Left renal cortex interstitium (tissue), 4 donors: ENCODE results near the gene FUZ. TPM values are rescaled to one million over a fixed set of nuclear protein-coding genes. Genes with fewer than 3 reads are reported as not detected.
"Not testable (repeated sequence)": the region's sequence is repeated elsewhere in the genome, so short reads cannot be mapped to it uniquely, and the experiment has no call there.

Experiments used
- DNase-seq, 4 donors: peaks; one replicate each; pipeline ENCODE4 v3.0.0-alpha.2; 2013; ENCODE audit warnings: low read depth in 4 of 4, low spot score in 2 of 4, missing footprints in 1 of 4
- polyA plus RNA-seq, 4 donors: library from polyadenylated mRNA; unstranded; fragments of 120-200 nt; gene quantifications; one replicate each; pipeline ENCODE4 v1.2.1, GENCODE V29; 2013; ENCODE audit not compliant: insufficient read length in 4 of 4

The FUZ gene
- polyA plus RNA-seq, 4 donors, result 30.8 to 46.3 (median 39.4) TPM

DNA sequence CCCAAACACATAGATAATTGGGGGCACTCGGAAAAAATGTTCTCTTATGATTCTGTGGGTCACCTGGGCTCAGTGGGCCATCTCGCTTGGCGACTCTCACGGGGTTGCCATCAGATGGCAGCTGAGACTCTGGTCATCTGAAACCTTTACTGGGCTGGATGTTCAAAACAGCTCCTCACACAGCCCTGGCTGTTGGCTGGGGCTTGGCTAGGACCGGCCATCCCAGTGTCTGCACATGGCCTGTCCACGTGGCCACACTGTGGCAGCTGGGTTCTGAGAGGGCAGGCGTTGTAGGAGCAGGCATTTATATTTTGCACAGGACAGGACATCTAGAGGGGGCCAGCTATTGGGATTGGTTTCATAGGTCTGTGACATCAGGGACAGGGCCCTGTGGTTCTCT, 20.5 kb upstream of the FUZ start:
- DNase-seq, result no peak

DNA sequence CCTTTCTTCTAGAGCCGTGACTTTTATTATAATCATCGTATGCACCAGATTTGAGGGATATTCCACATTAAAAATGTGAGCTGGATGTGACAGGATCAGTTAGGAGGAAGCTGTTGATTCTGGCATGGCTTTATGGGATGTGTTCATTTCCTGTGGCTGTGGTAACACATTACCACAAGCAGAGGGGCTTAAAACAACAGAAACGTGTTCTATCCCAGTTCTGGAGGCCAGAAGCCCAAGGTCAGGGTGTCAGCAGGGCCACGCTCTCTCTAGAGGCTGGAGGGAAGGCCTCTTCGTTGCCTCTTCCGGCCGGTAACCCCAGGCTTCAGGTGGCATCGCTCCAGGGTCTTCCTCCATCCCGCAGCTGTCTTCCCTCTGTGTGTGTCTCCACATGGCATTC, 19.5 kb upstream of the FUZ start:
- DNase-seq, result no peak

DNA sequence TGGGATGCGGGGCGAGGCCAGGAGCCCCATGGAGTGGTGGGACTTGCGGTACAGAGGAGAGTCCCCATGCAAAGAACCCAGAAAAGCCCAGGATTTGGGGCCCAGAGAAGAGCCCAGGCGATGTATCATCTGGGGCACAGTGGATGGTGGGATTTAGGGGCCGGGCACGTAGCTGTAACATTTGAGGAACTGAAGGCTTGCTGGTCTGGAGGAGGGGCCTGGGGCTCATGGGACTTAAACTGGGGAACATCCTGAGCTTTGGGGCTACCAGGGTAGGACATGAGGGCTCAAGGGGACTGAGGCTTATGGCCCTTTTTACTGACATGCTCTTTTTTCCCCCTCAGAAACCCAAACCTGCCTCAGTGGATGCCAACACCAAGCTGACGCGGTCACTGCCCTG, 18.5 kb upstream of the FUZ start:
- DNase-seq, result no peak

DNA sequence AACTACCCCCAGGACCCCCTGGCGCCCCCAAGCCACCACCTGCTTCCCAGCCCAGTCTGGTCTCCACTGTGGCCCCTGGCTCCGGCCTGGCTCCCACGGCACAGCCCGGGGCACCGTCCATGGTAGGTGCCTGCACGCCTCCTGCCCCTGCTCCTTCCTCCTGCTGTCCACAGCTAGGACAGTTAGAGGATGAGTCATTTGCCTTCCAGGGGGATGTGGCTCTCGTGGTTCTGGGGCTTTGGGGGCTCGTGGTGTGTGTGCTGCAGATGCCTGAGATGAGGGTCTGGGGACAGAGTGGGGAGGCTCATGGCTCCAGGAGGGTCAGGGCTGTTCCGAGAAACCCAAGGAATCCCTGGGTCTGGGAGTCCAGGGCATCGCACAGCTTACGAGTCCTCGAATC, 17.7 kb upstream of the FUZ start:
- no peak for DNase-seq

DNA sequence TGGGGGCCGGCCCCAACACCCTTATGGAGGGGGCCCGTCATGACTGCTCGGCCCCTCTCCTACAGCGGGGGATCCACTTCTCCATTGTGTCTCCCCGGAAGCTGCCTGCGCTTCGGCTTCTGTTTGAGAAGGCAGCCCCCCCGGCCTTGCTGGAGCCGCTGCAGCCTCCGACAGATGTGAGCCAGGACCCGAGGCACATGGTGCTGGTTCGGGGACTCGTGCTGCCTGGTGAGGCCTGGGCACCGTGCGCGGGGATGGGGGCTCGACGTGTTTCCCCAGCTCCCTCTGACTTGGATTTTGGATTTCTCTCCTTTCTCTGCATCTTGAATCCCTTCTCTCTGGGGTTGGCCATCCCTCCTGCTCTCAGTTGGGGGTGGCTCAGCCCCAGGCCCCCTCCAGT, 16.6 kb upstream of the FUZ start:
- no peak for DNase-seq

GRCh38 chr19:49829200-49829599, 16.1 kb upstream of the FUZ start:
- no peak for DNase-seq

DNA sequence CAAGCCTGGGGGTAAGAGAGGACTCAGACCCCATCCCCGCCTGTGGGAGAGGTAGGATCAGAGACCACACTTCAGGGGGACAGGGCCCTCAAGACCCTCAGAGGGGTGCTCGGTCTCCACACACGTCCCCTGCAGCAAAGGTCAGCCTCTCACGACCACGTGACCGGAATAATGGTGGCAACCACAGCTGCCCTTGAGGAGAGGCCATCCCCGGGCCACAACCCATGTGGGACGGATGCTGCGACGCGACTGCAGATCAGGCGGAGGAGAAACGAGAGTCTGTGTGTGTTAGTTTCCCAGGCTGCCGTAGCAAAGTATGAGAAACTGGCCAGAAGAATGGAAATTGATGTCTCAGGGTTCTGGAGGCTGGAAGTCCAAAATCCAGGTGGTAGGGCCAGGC, 13.9 kb upstream of the FUZ start:
- DNase-seq, result no peak

DNA sequence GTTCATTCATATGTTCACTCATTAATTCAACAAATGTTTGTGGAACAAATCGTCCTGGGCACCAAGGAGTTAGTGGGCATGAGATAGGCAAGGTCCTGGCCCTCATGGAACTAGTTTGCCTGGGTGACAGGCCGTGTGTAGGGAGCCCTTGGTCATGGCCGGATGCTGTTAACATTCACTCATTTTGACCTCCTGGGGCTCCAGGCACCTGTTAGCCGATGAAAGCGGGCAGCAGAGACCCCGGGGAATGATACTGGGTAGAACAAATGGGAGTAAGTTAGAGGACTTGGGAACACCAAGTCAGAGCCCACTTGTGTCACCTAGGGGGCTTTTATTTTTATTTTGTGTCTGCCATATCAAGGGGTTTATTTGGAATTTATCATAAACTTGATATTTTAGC, 11.6 kb upstream of the FUZ start:
- DNase-seq, result no peak

DNA sequence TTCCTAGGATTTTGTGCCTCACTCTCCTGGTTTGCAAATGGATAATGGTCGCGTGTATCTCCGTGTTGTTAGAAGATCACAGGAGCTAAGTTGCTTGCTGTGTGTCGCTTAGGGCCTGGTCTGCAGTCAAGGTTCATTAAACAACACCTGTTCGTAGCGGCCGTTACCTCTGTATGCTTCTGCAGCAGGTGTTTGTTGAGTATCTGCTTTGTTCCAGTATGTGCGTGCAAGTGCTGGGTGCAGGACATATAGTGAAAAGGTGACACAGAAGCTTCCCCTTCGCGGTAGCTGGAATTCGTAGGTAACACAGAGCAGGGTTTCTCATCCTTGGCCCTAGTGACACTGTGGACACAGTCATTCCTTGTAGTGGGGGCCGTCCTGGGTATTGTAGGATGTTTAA, 10.4 kb upstream of the FUZ start:
- no peak for DNase-seq

- DNase-seq, result no peak
These were observed 7.0 kb upstream of the FUZ start for GRCh38 chr19:49820125-49820524.

GRCh38 chr19:49819452-49820115, 6.5 kb upstream of the FUZ start:
- not testable (repeated sequence) for DNase-seq

DNA sequence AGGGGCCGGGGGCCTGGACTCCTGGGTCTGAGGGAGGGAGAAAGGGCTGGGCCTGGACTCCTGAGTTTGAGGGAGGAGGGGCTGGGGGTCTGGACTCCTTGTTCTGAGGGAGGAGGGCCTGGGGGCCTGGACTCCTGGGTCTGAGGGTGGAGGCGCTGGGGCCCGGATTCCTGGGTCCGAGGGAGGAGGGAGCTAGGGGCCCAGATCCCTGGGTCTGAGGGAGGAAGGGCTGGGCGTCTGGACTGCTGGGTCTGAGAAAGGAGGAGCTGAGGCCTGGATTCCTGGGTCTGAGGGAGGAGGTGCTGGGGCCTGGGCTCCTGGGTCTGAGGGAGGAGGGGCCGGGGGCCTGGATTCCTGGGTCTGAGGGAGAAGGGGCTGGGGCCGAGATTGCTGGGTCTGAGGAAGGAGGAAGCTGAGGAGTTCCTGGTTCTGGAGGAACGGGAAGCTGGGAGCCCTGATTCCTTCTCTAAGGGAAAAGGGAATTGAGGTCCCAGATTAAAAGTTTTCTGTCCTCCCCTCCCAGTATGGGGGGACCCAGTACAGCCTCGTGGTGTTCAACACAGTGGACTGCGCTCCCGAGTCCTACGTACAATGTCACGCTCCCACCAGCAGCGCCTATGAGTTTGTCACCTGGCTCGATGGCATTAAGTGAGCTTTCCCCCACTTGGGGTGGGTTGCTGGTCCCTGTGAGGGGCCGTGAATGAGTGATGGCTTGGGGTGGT, 5.7 kb upstream of the FUZ start:
- DNase-seq, result no peak

GRCh38 chr19:49817964-49818648, 5.0 kb upstream of the FUZ start, which contains the start of gene MED25:
TSS of gene MED25 (plus strand) at chr19:49818289. CDS start at chr19:49818342, 53 bp downstream.
- peak; percentile 79 to 97 (median 88) for DNase-seq

DNA sequence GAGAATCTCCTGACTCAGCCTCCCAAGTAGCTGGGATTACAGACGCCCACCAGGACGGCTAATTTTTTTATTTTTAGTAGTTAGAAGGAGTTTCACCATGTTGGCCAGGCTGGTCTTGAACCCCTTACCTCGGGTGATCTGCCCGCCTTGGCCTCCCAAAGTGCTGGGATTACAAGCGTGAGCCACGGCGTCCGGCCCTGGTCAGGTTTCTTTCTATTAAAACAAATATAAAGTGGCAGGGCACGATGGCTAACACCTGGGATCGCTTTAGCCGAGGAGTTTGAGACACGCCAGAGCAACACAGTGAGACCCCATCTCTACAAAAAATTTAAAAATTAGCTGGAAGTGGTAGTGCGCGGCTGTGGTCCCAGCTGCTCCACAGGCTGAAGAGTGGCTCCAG, 3.5 kb upstream of the FUZ start:
- no peak for DNase-seq

- DNase-seq, result no peak
These were observed 918 bp upstream of the FUZ start for GRCh38 chr19:49814010-49814409.

GRCh38 chr19:49812452-49812996, 568 bp downstream of the FUZ start:
- no peak for DNase-seq

DNA sequence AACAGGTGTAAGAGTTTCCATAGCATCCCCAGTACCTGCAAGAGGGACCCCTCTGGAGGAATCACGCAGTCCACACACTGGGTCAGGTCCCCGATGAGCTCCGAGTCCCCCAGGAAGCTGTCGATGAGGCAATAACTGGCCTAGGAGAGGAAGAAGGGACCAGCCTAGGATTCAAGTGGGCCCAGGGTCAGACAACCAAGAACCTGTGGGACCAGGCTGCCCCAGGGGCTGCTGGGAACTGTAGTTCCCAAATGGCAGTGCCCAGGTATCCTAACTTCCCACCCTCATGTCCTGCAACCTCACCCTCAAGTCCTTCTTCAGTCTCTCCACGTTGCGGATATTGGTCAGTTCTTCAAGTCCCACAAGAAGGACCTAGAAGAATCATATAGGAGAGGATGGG, 1.8 kb downstream of the FUZ start:
- no peak for DNase-seq

DNA sequence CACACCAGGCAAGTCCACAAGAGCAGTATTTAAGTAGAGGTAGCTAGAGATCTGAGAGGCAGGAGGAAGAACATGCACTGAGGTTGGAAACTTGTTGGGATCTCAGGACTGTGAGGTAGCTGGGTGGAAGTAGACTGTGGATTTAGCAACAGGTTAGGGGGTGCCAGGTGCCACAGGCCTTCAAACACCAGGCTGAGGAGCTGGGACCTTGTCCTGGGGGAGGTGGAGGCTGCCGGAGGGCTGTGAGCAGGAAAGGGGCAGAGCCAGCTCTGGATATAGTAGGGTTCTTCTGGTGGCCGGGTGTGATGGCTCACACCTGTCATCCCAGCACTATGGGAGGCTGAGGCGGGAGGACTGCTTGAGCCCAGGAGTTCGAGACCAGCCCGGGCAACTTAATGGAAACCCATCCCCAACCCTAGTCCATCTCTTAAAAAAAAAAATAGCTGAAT, 3.1 kb downstream of the FUZ start:
- DNase-seq, result no peak

DNA sequence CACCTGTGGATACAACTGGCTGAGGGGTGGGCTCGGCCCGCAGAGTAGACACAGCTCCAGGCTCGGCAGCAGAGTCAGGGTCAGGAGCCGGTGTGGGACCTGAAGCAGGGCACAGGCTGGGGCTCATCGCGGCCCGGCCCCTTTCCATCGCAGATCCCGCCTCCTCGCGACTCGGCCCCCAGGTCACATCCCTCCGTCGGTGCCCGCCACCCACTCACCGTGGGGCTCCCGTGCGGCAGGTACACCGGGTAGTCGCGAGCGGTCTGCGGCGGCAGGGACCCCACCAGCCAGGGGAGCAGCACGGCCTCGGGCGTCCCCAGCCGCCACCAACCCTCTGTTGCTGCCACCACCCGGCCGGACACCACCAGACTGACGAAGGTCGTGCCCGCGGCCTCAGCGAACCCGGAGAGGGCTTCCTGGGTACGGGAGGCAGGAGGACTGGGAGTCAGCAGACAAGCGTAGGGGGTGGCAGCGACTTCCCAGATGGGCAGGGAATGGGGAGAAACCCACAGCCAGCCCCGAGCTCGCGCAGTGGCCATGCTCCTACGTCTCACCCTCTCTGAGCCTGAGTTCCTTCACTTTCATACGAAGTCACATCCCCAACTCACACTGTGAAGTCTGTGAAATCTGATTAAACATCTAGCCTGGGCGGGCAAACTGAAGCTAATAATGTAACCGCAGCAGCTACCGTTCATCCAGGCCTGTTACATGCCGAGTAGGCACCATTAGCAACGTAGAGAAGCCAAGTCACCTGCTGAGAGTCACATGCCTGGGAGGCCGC, 3.7 kb downstream of the FUZ start:
- no peak for DNase-seq

- DNase-seq, result peak in 2 of 4 donors; percentile 76 to 85
These were observed 4.4 kb downstream of the FUZ start for GRCh38 chr19:49808711-49809159.
